T-cell (primary cell): ENCODE data around the gene ATRN. TPM values are rescaled to one million over a fixed set of nuclear protein-coding genes. Genes with fewer than 3 reads are reported as not detected.

Experiments used
- ATAC-seq, 4 experiments: fragments of 200-7000 bp in 3 of 4; fragments of 150-1000 bp in 1 of 4; cut with Tn5 transposase; replicated peaks in 1 of 4; 1 replicate in 3 of 4; 2 replicates in 1 of 4; pipeline ENCODE4 v1.10.0; 2021; ENCODE audit warnings: moderate library complexity in 3 of 4, mild to moderate bottlenecking in 2 of 4, moderate number of reproducible peaks in 1 of 4
- CTCF ChIA-PET, 2 donors: fragments of 300-600 bp; sonication (Branson Sonifier 250); formaldehyde crosslinking; loops; one replicate each; lab custom pipeline; 2022; ENCODE audit warnings: antibody characterized with exemption in 2 of 2; lab: Charles Lee
- POLR2A ChIA-PET, 2 donors: fragments of 300-600 bp; sonication (Branson Sonifier 250); formaldehyde crosslinking; loops; one replicate each; lab custom pipeline; 2022; ENCODE audit warnings: antibody characterized with exemption in 2 of 2; lab: Charles Lee
- DNase-seq, 35 experiments: peaks; one replicate each; pipeline versions ENCODE4 v3.0.0 to v3.0.0-alpha.2; 2013 to 2023
- H3K27ac ChIP-seq: one replicate; pipeline ENCODE4 v1.5.1; 2013; ENCODE audit warnings: low read length
- H3K27me3 ChIP-seq, 2 experiments: replicated peaks in 1 of 2; 1 replicate in 1 of 2; 2 replicates in 1 of 2; pipeline versions ENCODE4 v1.6.1 to v1.7.0; 2013; ENCODE audit warnings: low read length in 1 of 2, mixed read lengths in 1 of 2; ENCODE audit not compliant: control insufficient read depth in 2 of 2, insufficient read depth in 2 of 2; ENCODE audit errors: extremely low read depth in 1 of 2
- H3K36me3 ChIP-seq, 2 donors: 1 replicate in 1 of 2; 2 replicates in 1 of 2; pipeline versions ENCODE4 v1.6.1 to v1.7.0; 2013; ENCODE audit warnings: low read length in 1 of 2; ENCODE audit not compliant: control insufficient read depth in 2 of 2, insufficient read depth in 1 of 2; ENCODE audit errors: extremely low read depth in 1 of 2
- H3K4me1 ChIP-seq, 2 experiments: 1 replicate in 1 of 2; 2 replicates in 1 of 2; pipeline versions ENCODE4 v1.6.1 to v1.7.0; 2013; ENCODE audit warnings: low read length in 2 of 2, mixed read lengths in 1 of 2; ENCODE audit not compliant: insufficient read depth in 2 of 2, control insufficient read depth in 1 of 2; ENCODE audit errors: extremely low read depth in 1 of 2
- H3K4me3 ChIP-seq, 2 donors: 1 replicate in 1 of 2; 2 replicates in 1 of 2; pipeline versions ENCODE4 v1.5.1 to v1.7.0; 2013; ENCODE audit warnings: mild to moderate bottlenecking in 2 of 2, low read length in 1 of 2, moderate library complexity in 1 of 2; ENCODE audit not compliant: control insufficient read depth in 1 of 2; ENCODE audit errors: extremely low read depth in 1 of 2
- H3K9me3 ChIP-seq: 2 replicates; pipeline ENCODE4 v1.7.0; 2013
- H3K27ac Mint-ChIP-seq, 2 donors: one replicate each; pipeline ENCODE4 v1.8.0; 2020 to 2021; ENCODE audit warnings: mild to moderate bottlenecking in 2 of 2, mixed read lengths in 2 of 2
- H3K27me3 Mint-ChIP-seq, 2 donors: one replicate each; pipeline ENCODE4 v1.8.0; 2021 to 2022; ENCODE audit warnings: mixed read lengths in 2 of 2
- H3K36me3 Mint-ChIP-seq: one replicate; pipeline ENCODE4 v1.8.0; 2021; ENCODE audit warnings: mixed read lengths
- H3K4me1 Mint-ChIP-seq, 3 donors: one replicate each; pipeline ENCODE4 v1.8.0; 2020 to 2022; ENCODE audit warnings: mixed read lengths in 3 of 3, mild to moderate bottlenecking in 1 of 3
- H3K4me3 Mint-ChIP-seq, 3 donors: one replicate each; pipeline ENCODE4 v1.8.0; 2020 to 2022; ENCODE audit warnings: mild to moderate bottlenecking in 3 of 3, mixed read lengths in 3 of 3, moderate library complexity in 3 of 3
- H3K9me3 Mint-ChIP-seq, 3 donors: one replicate each; pipeline ENCODE4 v1.8.0; 2020 to 2022; ENCODE audit warnings: mixed read lengths in 3 of 3
- WGBS: methylation state at CpG from one replicate; pipeline ENCODE4 v1.1.5; 2013; ENCODE audit warnings: missing lambda C conversion rate; ENCODE audit not compliant: insufficient coverage; 5-methylcytosine and 5-hydroxymethylcytosine counted together
- total RNA-seq, 35 experiments: library from RNA in 6 of 35; stranded (reverse) in 6 of 35; fragments of 120-200 nt in 1 of 35; gene quantifications; one replicate each; pipeline versions ENCODE4 v1.2.1 to v1.2.4 and lab custom pipeline; 2013 to 2026

ATRN gene
- total RNA-seq, 5 donors from 2014 or later (not counting 1 experiment from before 2014, with no cell fraction given) = 13.6 to 15.8 (median 13.7) TPM

GRCh38 chr20:3539311-3540107 lies 68.7 kb downstream of the ATRN start:
- POLR2A ChIA-PET = no interaction called here
- H3K9me3 Mint-ChIP-seq = no peaks in the 10 kb centered on the region
- Histone ChIP-seq H3K4me3 (no peak overlapping the region), H3K9me3 (no peaks in the 10 kb centered on the region), H3K36me3 (peaks cover 0 to 6% of the 10 kb centered on the region in 2 donors), H3K27ac (no peak overlapping the region), H3K27me3 (no peaks in the 10 kb centered on the region), H3K4me1 (no peaks in the 10 kb centered on the region)
- 92% methylated on average over 2 of the region's 3 CpGs for WGBS
- no peaks in the 10 kb centered on the region for H3K4me1 Mint-ChIP-seq
- H3K4me3 Mint-ChIP-seq = no peak overlapping the region
- CTCF ChIA-PET = no interaction called here
- ATAC-seq (no peak), DNase-seq (no peak)
- H3K27ac Mint-ChIP-seq = no peak overlapping the region
- peaks cover 42% of the 10 kb centered on the region for H3K36me3 Mint-ChIP-seq
- H3K27me3 Mint-ChIP-seq = no peaks in the 10 kb centered on the region

GRCh38 chr20:3541887-3542721 lies 71.3 kb downstream of the ATRN start:
- no peak for ATAC-seq
- peaks cover 54% of the 10 kb centered on the region for H3K36me3 Mint-ChIP-seq
- H3K4me1 Mint-ChIP-seq = no peaks in the 10 kb centered on the region
- no peaks in the 10 kb centered on the region for H3K27me3 Mint-ChIP-seq
- H3K4me3 Mint-ChIP-seq = no peak overlapping the region
- Histone ChIP-seq H3K36me3 (peaks cover 0 to 14% of the 10 kb centered on the region in 2 donors), H3K27ac (no peak overlapping the region), H3K4me1 (no peaks in the 10 kb centered on the region), H3K9me3 (no peaks in the 10 kb centered on the region), H3K4me3 (no peak overlapping the region), H3K27me3 (no peaks in the 10 kb centered on the region)
- H3K27ac Mint-ChIP-seq = no peak overlapping the region
- POLR2A ChIA-PET = no interaction called here
- no peaks in the 10 kb centered on the region for H3K9me3 Mint-ChIP-seq
- CTCF ChIA-PET = no interaction called here
- 97% methylated on average over 4 of the region's 5 CpGs for WGBS
- DNase-seq = no peak

GRCh38 chr20:3543901-3544507 lies 73.2 kb downstream of the ATRN start:
- H3K9me3 ChIP-seq = no peaks in the 10 kb centered on the region
- Mint-ChIP-seq H3K4me1 (no peaks in the 10 kb centered on the region), H3K36me3 (peaks cover 52% of the 10 kb centered on the region), H3K27me3 (no peaks in the 10 kb centered on the region), H3K9me3 (no peaks in the 10 kb centered on the region), H3K27ac (no peak overlapping the region), H3K4me3 (no peak overlapping the region)
- H3K27ac ChIP-seq = no peak overlapping the region
- POLR2A ChIA-PET = interaction anchor here in 1 of 2 donors (0.6 kb wide), 1 partner anchor 81 kb away, joined by 5 read pairs; no protein-coding TSS in a partner anchor
- CTCF ChIA-PET = no interaction called here
- H3K27me3 ChIP-seq = no peaks in the 10 kb centered on the region
- ATAC-seq (no peak), DNase-seq (no peak)
- no peak overlapping the region for H3K4me3 ChIP-seq
- no peaks in the 10 kb centered on the region for H3K4me1 ChIP-seq
- peaks cover 0 to 20% of the 10 kb centered on the region in 2 donors for H3K36me3 ChIP-seq
- 100% methylated on average over 3 of the region's 6 CpGs for WGBS

GRCh38 chr20:3545401-3545925 lies 74.6 kb downstream of the ATRN start:
- no peaks in the 10 kb centered on the region for H3K4me1 Mint-ChIP-seq
- Histone ChIP-seq H3K4me3 (no peak overlapping the region), H3K4me1 (no peaks in the 10 kb centered on the region), H3K9me3 (no peaks in the 10 kb centered on the region), H3K27me3 (no peaks in the 10 kb centered on the region), H3K36me3 (peaks cover 0 to 24% of the 10 kb centered on the region in 2 donors), H3K27ac (no peak overlapping the region)
- no peak overlapping the region for H3K4me3 Mint-ChIP-seq
- ChIA-PET CTCF (interaction anchor here in 1 of 2 donors (0.7 kb wide), 1 partner anchor 18 kb away, joined by 3 read pairs; no protein-coding TSS in a partner anchor), POLR2A (no interaction called here)
- WGBS = 100% methylated on average over 1 of the region's 1 CpG
- no peaks in the 10 kb centered on the region for H3K9me3 Mint-ChIP-seq
- DNase-seq (no peak), ATAC-seq (no peak)
- H3K36me3 Mint-ChIP-seq = peaks cover 46% of the 10 kb centered on the region
- H3K27me3 Mint-ChIP-seq = no peaks in the 10 kb centered on the region
- H3K27ac Mint-ChIP-seq = no peak overlapping the region

- H3K27ac Mint-ChIP-seq = no peak overlapping the region
- H3K27me3 Mint-ChIP-seq = no peaks in the 10 kb centered on the region
- H3K4me1 Mint-ChIP-seq = no peaks in the 10 kb centered on the region
- Histone ChIP-seq H3K9me3 (no peaks in the 10 kb centered on the region), H3K36me3 (peaks cover 0 to 37% of the 10 kb centered on the region in 2 donors), H3K4me1 (no peaks in the 10 kb centered on the region), H3K27me3 (no peaks in the 10 kb centered on the region), H3K27ac (no peak overlapping the region), H3K4me3 (no peak overlapping the region)
- ATAC-seq (no peak), DNase-seq (no peak)
- no peaks in the 10 kb centered on the region for H3K9me3 Mint-ChIP-seq
- H3K36me3 Mint-ChIP-seq = peaks cover 56% of the 10 kb centered on the region
- H3K4me3 Mint-ChIP-seq = no peak overlapping the region
- CTCF ChIA-PET = interaction anchor here in 1 of 2 donors (0.7 kb wide), 1 partner anchor 447 kb away, joined by 4 read pairs; no protein-coding TSS in a partner anchor
- WGBS = no CpG with 5 or more reads among the region's 1 CpG
- POLR2A ChIA-PET = no interaction called here
Measured at GRCh38 chr20:3547906-3548305, 77.1 kb downstream of the ATRN start.

GRCh38 chr20:3550837-3551236 lies 80.0 kb downstream of the ATRN start:
- no peak overlapping the region for H3K27ac Mint-ChIP-seq
- H3K36me3 Mint-ChIP-seq = peaks cover 59% of the 10 kb centered on the region
- POLR2A ChIA-PET = no interaction called here

More at GRCh38 chr20:3550837-3551236, 80.0 kb downstream of the ATRN start:
- CTCF ChIA-PET = interaction anchor here in 1 of 2 donors (1.5 kb wide), 1 partner anchor 13 kb away, joined by 3 read pairs; no protein-coding TSS in a partner anchor
- ATAC-seq = no peak
- Mint-ChIP-seq H3K4me3 (no peak overlapping the region), H3K9me3 (no peaks in the 10 kb centered on the region), H3K4me1 (no peaks in the 10 kb centered on the region), H3K27me3 (no peaks in the 10 kb centered on the region)
- Histone ChIP-seq H3K27ac (no peak overlapping the region), H3K4me3 (no peak overlapping the region), H3K4me1 (no peaks in the 10 kb centered on the region), H3K36me3 (peaks cover 0 to 40% of the 10 kb centered on the region in 2 donors), H3K9me3 (no peaks in the 10 kb centered on the region), H3K27me3 (no peaks in the 10 kb centered on the region)
- WGBS = no CpG with 5 or more reads among the region's 1 CpG
- DNase-seq = no peak
